Measurements from ENCODE around the gene TMED4.

DNA sequence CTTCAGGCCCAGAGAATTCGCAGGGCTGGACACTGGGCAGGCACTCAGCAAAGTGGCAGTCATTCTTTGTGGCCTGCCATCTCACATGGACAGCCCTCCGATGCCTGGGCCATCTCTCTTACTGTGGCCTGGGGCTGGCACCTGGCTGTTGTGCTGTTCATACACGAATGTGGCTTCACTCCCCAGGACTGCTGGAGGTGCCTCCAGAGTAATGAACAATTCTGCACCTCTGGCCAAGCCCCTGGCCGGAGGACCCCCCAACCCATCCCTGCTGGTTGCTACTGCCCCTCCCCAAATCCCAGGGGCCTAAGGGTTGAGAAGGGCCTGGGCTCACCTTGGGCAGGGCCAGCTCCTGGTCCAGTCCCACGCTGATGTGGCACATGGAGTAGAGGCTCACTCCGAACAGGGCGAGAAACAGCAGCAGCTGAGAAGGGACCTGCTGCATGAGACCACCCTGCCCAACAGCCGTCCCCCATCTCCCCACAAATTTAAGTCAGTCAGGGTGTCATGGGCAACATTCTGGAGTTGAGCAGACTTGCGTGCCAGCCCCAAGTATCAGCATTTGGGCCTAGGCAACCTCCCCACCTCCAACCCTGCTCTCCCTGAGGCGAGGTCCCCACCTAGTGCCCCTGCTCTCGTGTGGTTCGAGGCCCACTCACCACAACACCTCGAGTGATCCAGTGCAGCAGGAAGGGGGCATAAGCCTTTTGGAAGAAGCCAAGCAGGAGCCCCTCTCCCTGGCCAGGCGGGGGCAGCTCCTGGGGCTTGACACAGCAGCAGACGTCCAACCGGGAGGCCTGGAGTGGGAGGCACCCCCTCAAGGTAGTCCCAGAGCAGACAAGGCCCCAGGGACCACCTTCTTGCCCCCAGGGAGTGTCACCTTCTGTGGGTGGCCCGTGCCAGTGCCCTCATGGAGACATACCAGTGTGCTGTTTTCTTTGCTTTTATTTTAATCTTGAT lies 50.3 kb downstream of the TMED4 start:
- no peak for TF ChIP-seq POLR2A (IDR thresholded peaks at IDR 0.05)
- TF ChIP-seq, protein P1, sequence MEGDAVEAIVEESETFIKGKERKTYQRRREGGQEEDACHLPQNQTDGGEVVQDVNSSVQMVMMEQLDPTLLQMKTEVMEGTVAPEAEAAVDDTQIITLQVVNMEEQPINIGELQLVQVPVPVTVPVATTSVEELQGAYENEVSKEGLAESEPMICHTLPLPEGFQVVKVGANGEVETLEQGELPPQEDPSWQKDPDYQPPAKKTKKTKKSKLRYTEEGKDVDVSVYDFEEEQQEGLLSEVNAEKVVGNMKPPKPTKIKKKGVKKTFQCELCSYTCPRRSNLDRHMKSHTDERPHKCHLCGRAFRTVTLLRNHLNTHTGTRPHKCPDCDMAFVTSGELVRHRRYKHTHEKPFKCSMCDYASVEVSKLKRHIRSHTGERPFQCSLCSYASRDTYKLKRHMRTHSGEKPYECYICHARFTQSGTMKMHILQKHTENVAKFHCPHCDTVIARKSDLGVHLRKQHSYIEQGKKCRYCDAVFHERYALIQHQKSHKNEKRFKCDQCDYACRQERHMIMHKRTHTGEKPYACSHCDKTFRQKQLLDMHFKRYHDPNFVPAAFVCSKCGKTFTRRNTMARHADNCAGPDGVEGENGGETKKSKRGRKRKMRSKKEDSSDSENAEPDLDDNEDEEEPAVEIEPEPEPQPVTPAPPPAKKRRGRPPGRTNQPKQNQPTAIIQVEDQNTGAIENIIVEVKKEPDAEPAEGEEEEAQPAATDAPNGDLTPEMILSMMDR (IDR thresholded peaks at IDR 0.05) = no peak

All from heart left ventricle (tissue), 13 donors.